Thyroid gland (tissue), 4 donors: ENCODE data around the gene FAM118A. TPM values are rescaled to one million over a fixed set of nuclear protein-coding genes. Genes with fewer than 3 reads are reported as not detected.
A peak's percentile ranks its signal among the peaks of the same experiment; 100 is the strongest.

Experiments used
- DNase-seq, 2 donors: peaks; one replicate each; pipeline ENCODE4 v3.0.0-alpha.2; 2019
- H3K27ac ChIP-seq, 3 donors: fragments of 200-600 bp; sonication (generic); 1 replicate in 2 of 3; 2 replicates in 1 of 3; pipeline ENCODE4 v1.5.1; 2016 to 2019; ENCODE audit warnings: mild to moderate bottlenecking in 1 of 3, moderate library complexity in 1 of 3
- H3K27me3 ChIP-seq: fragments of 200-600 bp; sonication (generic); one replicate; pipeline ENCODE4 v1.5.1; 2019
- H3K36me3 ChIP-seq, 2 donors: fragments of 200-600 bp; sonication (generic); one replicate each; pipeline ENCODE4 v1.5.1; 2016 to 2019
- H3K4me1 ChIP-seq, 2 donors: fragments of 200-600 bp; sonication (generic); one replicate each; pipeline ENCODE4 v1.5.1; 2017 to 2019
- H3K4me3 ChIP-seq, 3 donors: fragments of 200-600 bp; sonication (generic); replicated peaks in 1 of 3; 1 replicate in 2 of 3; 2 replicates in 1 of 3; pipeline ENCODE4 v1.5.1; 2016; ENCODE audit warnings: mild to moderate bottlenecking in 1 of 3
- H3K9me3 ChIP-seq: fragments of 200-600 bp; sonication (generic); one replicate; pipeline ENCODE4 v1.5.1; 2017
- POLR2A ChIP-seq, 2 donors: fragments of 450-650 bp; IDR thresholded peaks; one replicate each; pipeline ENCODE4 v1.6.1; 2017; ENCODE audit warnings: antibody characterized with exemption in 2 of 2, mild to moderate bottlenecking in 2 of 2, moderate library complexity in 1 of 2
- WGBS, 2 donors: methylation state at CpG; one replicate each; pipeline ENCODE4 v1.1.5; 2017; 5-methylcytosine and 5-hydroxymethylcytosine counted together
- intact Hi-C: fragments of 100-400 bp; cut with DNase I; formaldehyde crosslinking; loops from one replicate; pipeline ENCODE4 v1.15.1; 2023
- total RNA-seq, 4 donors: library from RNA; depleted of rRNA; stranded (reverse); fragments of >200 nt; gene quantifications; one replicate each; pipeline ENCODE4 v1.2.3, GENCODE V29; 2016
- TF ChIP-seq, protein P1 (sequence below), 6 experiments: fragments of 200-600 bp in 3 of 6; fragments of 450-650 bp in 3 of 6; sonication (generic) in 3 of 6; IDR thresholded peaks; one replicate each; pipeline ENCODE4 v1.5.1; 2016 to 2019; ENCODE audit warnings: antibody characterized with exemption in 6 of 6, mild to moderate bottlenecking in 2 of 6, inconsistent platforms in 1 of 6, moderate library complexity in 1 of 6

The FAM118A gene
- total RNA-seq, 4 donors from 2014 or later: 15.7 to 104 (median 75.3) TPM

DNA sequence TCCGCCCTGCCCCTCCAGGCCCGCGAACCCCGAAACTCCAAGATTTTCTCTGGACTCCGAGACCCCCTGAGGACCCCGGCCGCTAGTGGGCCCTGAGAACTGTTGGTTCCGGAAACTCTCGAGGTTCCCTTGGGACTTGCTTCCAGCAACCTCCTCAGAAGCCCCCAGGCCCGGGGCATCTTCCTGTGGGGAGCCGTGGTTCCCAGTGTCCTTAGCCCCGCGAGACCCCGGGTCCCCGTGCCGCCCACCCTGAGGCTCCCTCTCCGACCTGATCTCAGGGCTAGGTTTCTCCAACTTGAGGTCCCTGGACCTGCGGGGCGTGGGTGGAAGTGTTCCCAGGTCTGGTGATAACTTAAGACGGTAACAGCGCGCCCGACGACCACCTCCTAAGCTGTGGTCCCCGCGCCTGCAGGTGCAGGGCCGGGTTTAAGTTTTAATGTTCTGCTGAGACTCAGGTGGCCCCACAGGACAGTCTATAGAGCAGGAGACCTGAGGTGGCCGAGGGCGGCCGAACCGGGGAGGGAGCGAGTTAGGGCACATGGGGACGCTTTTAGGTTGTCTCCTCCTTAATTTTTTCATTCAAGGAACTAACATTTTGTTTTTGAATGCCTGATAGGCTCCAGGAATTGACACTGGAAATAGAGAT, 720 bp downstream of the FAM118A start:
- Histone ChIP-seq H3K4me1 (peaks cover 8 to 22% of the 10 kb centered on the region in 2 donors), H3K27me3 (no peaks in the 10 kb centered on the region), H3K4me3 (peak overlapping the region; percentile 84 to 93 (median 85)), H3K27ac (peak overlapping the region; percentile 63 to 86 (median 85)), H3K36me3 (no peaks in the 10 kb centered on the region), H3K9me3 (no peaks in the 10 kb centered on the region)
- TF ChIP-seq, protein P1, sequence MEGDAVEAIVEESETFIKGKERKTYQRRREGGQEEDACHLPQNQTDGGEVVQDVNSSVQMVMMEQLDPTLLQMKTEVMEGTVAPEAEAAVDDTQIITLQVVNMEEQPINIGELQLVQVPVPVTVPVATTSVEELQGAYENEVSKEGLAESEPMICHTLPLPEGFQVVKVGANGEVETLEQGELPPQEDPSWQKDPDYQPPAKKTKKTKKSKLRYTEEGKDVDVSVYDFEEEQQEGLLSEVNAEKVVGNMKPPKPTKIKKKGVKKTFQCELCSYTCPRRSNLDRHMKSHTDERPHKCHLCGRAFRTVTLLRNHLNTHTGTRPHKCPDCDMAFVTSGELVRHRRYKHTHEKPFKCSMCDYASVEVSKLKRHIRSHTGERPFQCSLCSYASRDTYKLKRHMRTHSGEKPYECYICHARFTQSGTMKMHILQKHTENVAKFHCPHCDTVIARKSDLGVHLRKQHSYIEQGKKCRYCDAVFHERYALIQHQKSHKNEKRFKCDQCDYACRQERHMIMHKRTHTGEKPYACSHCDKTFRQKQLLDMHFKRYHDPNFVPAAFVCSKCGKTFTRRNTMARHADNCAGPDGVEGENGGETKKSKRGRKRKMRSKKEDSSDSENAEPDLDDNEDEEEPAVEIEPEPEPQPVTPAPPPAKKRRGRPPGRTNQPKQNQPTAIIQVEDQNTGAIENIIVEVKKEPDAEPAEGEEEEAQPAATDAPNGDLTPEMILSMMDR (IDR thresholded peaks at IDR 0.05): no peak
- TF ChIP-seq POLR2A (IDR thresholded peaks at IDR 0.05): no peak
- 5 to 6% methylated on average over 19 to 20 of the region's 33 CpGs for WGBS, 2 donors
- intact Hi-C loops: no loop called here
- peak; percentile 18 to 29 for DNase-seq

DNA sequence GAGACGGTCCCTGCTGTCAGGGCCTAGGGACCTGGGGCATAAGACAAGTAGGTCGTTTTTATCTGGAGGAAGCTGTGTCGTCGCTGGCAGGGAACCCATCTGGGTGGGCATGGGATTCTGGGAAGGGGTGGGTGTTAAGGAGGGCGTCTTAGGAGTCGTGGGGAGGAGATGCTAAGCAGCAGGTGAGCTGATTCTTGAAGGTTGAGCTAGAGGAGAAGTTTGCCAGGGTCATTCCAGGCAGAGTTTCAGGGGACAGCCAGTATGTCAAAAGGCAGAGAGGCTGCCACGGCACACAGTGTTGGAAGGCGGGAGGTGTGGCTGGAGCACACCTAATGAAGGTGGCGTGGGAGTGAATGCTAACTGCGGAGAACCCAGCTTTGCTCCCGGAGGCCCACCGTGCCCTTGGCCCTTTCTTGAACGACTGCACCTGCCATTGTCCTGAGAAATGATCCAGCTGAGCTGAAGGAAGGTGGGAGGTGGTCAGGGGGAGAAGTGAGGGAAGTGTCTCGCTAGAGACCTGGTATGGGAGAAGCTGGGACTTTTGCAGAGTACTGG, 1.3 kb downstream of the FAM118A start:
- 55 to 59% methylated on average over 14 of the region's 14 CpGs for WGBS, 2 donors
- Histone ChIP-seq H3K27me3 (no peaks in the 10 kb centered on the region), H3K36me3 (no peaks in the 10 kb centered on the region), H3K4me1 (peaks cover 8 to 22% of the 10 kb centered on the region in 2 donors), H3K9me3 (no peaks in the 10 kb centered on the region), H3K27ac (peak overlapping the region in 2 of 3 donors; percentile 85 to 86), H3K4me3 (peak overlapping the region; percentile 84 to 93 (median 85))
- intact Hi-C loops: no loop called here
- DNase-seq: no peak
- no peak for TF ChIP-seq POLR2A (IDR thresholded peaks at IDR 0.05)
- TF ChIP-seq, protein P1 (IDR thresholded peaks at IDR 0.05): no peak

DNA sequence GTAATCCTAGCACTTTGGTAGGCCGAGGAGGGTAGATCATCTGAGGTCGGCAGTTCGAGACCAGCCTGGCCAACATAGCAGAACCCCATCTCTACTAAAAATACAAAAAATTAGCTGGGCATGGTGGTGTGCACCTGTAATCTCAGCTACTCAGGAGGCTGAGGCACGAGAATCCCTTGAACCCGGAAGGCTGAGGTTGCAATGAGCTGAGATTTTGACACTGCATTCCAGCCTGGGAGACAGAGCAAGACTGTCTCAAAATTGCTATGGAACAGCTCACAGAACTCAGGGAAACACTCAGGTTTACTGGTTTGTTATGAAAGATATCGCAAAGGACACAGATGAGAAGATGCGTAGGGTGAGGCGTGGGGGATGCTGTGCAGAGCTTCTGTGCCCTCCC, 2.7 kb downstream of the FAM118A start:
- WGBS, 2 donors: 91 to 92% methylated on average over 8 of the region's 8 CpGs
- H3K27ac ChIP-seq: no peak overlapping the region
- no peaks in the 10 kb centered on the region for H3K9me3 ChIP-seq
- no peaks in the 10 kb centered on the region for H3K27me3 ChIP-seq
- H3K4me3 ChIP-seq: no peak overlapping the region
- DNase-seq: no peak
- intact Hi-C loops: no loop called here
- no peak for TF ChIP-seq POLR2A (IDR thresholded peaks at IDR 0.05)
- TF ChIP-seq, protein P1 (IDR thresholded peaks at IDR 0.05): no peak
- H3K4me1 ChIP-seq: peaks cover 8 to 22% of the 10 kb centered on the region in 2 donors
- no peaks in the 10 kb centered on the region for H3K36me3 ChIP-seq

DNA sequence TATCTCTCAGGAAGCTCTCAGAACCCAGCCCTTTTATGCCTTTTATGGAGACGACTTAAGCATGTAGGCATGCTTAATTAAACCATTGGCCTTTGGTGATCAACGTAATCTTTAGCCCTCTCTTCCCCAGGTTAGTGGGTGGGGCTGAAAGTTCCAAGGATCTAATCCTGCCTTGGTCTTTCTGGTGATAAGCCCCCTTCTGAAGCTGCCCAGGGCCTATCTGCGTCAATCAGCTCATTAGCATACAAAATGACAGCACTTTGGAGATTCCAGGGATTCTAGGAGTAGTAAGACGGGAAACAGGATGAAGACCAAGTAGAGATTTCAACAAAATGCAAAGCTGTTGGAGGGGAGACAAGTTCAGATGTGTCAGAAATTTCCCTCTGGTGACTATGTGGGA, 3.1 kb downstream of the FAM118A start:
- no peaks in the 10 kb centered on the region for H3K9me3 ChIP-seq
- H3K4me1 ChIP-seq: peaks cover 8 to 25% of the 10 kb centered on the region in 2 donors
- H3K27me3 ChIP-seq: no peaks in the 10 kb centered on the region
- H3K4me3 ChIP-seq: no peak overlapping the region
- DNase-seq: no peak
- H3K27ac ChIP-seq: no peak overlapping the region
- intact Hi-C loops: no loop called here
- no peaks in the 10 kb centered on the region for H3K36me3 ChIP-seq
- TF ChIP-seq, protein P1 (IDR thresholded peaks at IDR 0.05): no peak
- no peak for TF ChIP-seq POLR2A (IDR thresholded peaks at IDR 0.05)
- WGBS, 2 donors: 69 to 86% methylated on average over 4 of the region's 4 CpGs

DNA sequence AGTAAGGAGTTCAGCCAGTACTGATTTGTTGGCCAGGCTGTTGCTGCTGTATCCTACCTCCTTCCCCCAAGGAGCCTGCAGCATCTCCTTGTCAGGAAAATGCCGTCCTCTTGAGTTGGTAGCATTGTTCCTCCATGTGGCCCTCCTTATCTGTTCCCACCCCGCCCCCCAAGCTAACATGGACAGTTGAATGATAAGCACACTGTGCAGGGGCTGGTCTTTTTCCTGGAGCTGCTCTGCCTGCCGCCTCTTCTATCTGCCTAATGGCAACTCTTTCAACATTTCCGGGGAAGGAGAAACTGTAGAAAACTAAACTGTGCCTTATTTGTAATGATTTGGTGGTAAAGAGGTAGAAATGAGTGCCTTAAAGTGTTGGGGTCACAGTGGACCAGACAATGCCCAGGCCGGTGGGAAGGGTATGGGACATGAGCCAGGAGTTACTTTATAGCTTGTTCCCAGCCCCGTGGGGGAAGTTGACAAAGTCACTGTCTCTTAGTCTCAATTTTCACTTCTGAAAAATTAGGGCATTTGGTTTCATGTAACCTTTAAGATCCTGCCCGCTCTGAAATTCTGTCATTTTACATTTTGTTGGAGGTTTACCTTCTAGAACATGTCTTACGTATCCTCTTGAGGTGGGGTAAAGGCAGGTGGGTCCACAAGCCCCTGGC, 4.5 kb downstream of the FAM118A start:
- intact Hi-C loops: no loop called here
- TF ChIP-seq, protein P1 (IDR thresholded peaks at IDR 0.05): no peak
- TF ChIP-seq POLR2A (IDR thresholded peaks at IDR 0.05): no peak
- peaks cover 9 to 32% of the 10 kb centered on the region in 2 donors for H3K4me1 ChIP-seq
- 78 to 84% methylated on average over 8 of the region's 8 CpGs for WGBS, 2 donors
- no peaks in the 10 kb centered on the region for H3K27me3 ChIP-seq
- no peak overlapping the region for H3K27ac ChIP-seq
- no peaks in the 10 kb centered on the region for H3K9me3 ChIP-seq
- H3K36me3 ChIP-seq: no peaks in the 10 kb centered on the region
- DNase-seq: no peak
- H3K4me3 ChIP-seq: no peak overlapping the region
